GM23248 (cell line): Measurements from ENCODE around the gene GCN1.

Experiments
- EZH2 ChIP-seq: fragments of 200-600 bp; sonication (generic); IDR thresholded peaks from 2 replicates; pipeline ENCODE4 v1.6.1; 2018; ENCODE audit warnings: antibody characterized with exemption, mild to moderate bottlenecking; ENCODE audit not compliant: insufficient read depth, poor library complexity, severe bottlenecking
- EZH2phosphoT487 ChIP-seq: fragments of 200-600 bp; sonication (generic); IDR thresholded peaks from 2 replicates; pipeline ENCODE4 v1.6.1; 2018; ENCODE audit warnings: antibody characterized with exemption, moderate library complexity, mild to moderate bottlenecking, low read depth; ENCODE audit not compliant: insufficient read depth

DNA sequence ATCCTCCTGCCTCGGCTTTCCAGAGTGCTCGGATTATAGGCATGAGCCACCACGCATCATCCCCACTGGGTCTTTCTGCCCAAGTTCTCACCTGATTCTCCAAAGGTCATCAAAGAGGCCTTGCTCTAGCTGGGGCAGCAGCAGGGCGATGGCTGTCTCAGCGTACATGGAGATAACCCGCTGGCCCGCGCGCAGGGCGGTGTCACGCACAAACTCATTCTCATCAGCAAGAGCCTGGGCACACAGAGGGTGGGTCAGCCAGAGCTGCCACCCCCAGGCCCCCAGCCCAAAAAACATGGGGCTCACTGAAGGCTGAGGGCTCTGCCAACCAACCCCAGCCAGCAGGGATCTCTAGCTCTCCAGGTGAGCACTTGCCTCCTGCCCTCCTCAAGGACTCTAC is 50.3 kb downstream of the GCN1 start:
- TF ChIP-seq EZH2 (no peak), EZH2phosphoT487 (no peak)
